CD4-positive, alpha-beta T cell treated with Interleukin-15 for 1 hour (primary cell): ENCODE measurements around the gene SH2D5.

Experiments used
- DNase-seq: peaks from one replicate; pipeline ENCODE4 v3.0.0-alpha.2; 2020

SH2D5 gene

DNA sequence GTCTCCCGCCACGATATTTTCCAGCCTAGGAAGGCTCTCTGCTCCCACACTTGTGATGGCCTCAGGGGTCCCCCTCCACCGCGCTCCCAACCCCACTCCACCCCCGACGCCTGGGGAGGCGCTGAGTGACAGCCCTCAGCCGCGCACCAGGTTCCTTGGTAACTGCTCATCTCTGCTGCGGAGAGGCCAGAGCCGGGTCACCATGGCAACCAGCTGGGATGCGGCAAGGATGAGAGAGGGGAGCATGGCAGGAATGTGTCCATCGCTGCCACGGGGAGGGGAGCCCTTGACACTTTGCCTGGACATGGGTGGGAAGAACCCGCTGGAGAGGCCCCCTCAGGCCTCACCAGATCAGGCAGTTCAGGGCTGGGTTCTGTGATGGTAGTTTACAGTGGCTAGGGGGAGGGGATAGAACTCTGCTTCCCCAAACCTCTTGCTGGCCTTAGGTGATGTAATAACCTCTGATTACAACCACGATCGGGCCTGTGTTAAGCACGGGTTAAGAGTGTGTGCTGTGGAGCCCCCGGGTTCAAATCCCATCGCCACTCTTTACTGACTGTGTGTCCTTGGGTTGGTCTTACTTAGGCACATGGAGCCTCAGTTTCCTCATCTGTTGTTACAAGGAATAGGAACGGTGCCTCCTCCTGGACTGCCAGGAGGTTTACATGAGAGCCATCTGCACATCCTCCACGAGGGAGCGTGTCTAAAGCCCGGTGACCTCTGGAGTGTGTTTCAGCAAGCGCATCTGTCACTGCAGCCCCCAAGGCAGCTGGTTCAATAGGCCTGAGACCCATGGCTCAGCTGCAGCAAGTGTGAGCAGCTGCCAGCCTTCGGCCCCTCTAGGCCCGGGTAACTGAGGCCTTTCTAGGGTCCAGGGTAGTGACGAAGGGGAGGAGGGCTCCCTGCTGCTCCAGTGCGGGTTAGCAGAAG lies 21.0 kb downstream of the SH2D5 start:
- DNase-seq, result no peak

DNA sequence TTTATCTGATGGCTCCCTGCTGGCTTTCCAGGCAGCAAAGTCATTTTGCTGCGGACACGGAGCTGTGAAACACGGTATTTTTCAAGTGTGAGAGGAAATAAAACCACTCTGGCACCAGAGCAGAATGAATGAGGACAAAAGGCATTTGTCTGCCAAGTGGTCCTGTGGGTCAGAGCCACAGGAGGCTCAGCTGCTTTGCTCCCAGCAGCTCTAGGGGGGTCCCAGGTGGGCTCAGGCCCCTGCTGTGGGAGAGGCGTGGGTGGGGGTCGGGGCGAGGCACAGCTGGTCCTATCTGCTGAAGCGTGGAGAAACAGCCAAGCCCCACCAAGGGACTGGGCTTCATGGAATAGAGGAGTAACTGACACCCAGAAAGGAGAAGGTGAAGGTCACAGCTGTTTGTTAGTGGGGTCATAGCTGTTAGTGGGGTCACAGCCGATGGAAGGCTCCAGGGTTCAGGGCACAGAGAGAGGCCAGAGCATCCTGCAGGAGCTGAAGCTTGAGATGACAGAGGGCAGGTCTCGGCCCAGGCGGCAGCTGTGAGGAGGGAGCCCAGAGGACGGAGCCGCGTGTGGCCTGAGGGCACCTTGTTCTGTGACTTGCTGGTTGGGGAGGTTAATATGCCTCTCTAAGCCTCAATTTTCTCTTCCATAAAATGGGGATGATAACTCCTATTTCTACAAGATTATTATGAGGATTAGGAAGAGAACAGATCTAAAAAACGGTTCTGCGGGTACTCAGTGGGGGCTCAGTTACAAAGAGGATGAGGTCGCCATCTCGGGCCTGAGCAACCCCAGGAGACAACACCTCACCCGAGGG lies 21.8 kb downstream of the SH2D5 start:
- DNase-seq, result no peak

DNA sequence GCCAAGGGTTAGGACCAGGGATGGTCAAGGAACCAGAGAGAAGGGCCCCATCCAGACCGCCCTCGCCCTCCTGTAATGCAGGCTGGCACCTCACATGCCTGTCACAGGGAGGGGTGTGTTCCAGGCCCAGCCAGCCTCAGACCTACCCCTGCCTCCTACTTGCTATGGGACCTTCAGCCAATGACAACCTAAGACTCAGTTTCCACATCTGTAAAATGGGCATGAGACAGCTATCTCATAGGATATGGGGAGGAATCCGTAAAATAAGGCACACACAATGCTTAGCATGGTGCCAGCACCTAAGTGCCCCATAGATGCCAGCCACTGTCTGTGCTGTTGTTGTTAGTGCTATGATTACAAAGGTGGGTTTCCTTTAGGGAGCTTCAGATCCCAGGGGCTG lies 22.6 kb downstream of the SH2D5 start:
- DNase-seq, result no peak

DNA sequence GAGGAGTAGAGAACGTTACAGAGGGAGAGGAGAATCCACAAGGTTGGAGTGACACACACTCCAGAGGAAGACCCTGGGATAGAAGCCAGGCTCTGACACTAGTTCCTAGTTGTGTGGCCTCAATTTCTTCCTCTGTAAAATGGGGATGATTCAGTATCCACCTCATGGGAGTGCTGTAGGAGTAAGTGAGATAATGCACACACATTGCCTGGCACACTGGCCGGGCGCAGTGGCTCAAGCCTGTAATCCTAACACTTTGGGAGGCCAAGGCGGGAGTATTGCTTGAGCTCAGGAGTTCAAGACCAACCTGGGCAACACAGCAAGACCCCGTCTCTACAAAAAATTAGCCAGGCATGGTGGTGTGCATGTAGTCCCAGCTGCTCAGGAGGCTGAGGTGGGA lies 23.6 kb downstream of the SH2D5 start:
- no peak for DNase-seq

DNA sequence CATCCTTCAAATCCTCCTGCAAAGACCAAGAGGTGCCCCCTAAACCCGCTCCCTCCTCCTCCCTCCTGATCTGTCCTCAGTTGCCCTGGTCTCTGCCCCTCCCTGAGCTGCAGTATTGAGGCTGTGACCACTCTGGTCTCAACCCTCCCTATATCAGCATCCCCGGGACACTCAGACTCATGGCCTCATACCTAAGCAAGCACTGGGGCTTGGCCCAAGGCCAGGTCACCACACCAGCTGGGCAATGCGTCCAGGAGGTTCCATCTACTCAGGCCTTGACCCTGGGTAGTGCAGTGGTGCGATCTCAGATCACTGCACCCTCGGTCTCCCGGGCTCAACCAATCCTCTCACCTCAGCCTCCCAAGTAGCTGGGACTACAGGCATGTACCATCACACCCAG lies 24.4 kb downstream of the SH2D5 start:
- DNase-seq, result no peak

DNA sequence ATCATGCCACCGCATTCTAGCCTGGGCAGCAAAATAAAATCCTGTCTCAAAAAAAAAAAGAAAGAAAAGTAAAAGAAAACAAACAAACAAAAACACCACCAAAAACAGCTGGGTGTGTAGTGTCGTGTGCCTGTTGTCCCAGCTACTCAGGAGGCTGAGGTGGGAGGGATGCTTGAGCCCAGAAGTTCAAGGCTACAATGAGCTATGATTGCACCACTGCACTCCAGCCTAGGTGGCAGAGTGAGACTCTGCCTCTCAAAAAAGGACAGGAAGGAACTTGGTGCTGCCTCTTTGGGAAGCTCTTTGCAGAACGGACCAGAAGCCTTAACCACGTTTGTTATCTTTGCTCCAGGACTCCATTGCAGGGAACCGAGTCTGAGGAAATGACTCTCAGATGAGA lies 25.7 kb downstream of the SH2D5 start:
- no peak for DNase-seq

DNA sequence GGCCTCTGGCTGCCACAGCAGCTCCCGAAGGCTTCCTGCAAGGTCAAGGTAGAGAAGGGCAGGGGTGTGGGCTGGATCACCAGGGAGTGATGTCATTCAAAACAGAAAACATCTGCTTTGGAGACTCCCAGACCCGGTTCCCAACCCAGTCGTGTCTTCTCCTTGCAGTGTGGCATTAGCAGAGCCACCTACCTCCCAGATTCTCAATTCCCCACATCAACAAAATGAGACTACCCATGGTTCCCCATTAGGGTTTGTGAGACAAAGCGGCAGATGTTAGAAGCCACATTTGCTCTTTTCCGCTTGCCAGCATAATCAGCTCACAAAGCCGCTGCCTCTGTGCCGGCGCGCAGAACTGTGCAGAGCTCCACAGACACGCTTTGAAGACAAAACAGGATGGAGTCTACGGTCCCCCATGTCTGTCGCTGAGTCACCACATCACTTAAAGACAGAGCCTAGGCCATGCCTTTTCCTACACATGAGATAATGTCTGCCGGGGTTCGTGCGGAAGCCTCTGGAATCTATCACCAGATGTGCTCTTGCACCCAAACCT lies 27.2 kb downstream of the SH2D5 start:
- no peak for DNase-seq

DNA sequence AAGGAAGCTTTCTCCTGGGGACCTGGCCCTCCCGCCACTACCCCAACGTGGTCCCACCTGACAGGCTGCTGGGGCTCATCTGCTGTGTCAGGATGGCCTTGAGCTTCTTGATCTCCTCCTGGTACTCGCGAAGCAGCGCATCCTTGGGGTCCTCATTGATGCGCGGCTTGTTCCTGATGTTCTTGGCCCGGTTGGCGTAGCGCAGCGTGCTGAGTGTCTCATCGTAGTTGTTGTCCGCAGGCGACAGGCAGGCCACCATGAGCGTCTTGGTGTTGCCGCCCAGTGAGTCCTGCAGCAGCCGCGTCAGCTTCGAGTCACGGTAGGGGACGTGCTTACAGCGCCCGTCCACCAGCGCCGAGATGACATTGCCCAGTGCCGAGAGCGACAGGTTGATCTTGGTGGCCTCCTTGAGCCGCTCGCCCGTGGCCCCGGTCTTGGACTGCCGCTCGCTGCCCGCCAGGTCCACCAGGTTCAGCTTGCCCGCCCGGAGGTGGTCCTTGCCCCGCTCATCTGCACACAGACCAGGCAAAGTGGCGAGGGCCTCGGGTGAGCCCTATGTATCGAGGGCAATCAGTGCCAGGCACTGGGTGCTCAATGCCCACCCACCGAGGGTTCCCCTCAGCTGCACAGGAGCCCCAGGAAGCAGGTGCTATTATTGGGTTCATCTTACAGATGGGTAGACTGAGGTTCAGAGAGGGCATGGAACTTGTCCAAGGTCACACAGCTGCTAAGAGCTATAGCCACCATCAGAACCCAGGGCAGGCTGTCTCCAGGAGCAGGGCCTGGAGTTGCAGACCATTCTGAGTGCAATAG lies 27.9 kb downstream of the SH2D5 start:
- DNase-seq, result no peak

DNA sequence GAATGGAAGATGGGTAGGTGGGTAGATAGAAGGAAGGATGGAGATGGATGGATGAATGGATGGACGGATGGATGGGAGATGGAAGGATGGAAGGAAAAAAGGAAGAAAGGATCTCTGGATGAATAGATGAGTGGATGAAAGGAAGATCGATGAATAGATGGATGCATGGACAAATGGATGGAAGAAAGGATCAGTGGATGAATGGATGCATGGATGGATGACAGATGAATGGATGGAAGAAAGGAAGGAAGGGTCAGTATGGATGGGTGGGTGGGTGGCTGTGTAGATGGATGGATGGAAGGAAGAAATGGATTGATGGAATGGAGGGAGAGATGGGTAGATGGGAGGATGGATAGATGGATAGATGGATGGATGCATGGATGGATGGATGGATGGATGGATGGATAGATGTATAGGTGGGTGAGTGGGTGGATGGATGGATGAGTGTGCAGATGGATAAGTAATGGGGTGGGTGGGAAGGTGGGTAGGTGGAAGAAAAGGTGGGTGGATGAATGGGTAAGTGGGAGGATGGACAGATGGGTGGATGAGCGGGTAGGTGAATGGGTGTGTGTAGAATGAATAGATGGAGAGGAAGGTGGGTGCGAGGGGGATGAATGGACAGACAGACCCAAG lies 29.3 kb downstream of the SH2D5 start:
- DNase-seq, result no peak

DNA sequence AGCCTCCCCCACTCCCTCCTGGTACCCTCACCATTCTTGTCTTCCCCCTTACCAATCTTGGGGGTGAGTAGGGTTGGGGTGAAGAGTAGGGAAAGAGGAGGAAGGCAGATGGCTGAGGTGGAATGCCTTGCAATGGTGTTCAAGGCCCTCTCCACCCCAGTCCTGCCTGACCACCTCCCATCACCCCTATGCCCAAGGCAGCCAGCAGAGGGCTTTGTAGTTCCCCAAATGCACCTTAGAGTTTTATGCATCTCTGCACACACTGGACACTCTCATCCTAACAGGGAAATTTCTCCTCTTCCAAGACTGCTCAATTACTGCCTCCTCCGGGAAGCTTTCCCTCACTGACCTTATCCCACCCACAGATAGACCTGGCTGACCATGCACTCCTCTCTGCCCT lies 30.1 kb downstream of the SH2D5 start:
- no peak for DNase-seq

DNA sequence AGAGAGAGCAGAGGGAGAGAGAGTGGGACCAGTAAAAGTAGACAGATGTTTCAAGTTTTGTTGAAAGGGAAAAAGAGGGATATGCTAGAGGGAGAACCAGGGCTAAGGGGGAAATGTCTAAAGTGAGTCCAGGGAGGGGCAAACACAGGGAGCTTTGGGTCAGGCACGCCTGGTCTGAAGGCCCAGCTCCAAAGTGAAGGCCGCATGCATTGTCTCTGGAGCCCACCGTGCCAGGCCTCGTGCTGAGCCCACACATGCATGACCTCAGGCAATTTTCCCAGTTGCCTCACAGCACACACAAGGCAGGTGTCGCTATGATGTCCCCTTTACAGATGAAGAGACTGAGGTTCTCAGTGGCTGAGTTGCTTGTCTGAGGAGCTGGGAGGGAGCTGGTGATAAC lies 30.7 kb downstream of the SH2D5 start:
- no peak for DNase-seq

DNA sequence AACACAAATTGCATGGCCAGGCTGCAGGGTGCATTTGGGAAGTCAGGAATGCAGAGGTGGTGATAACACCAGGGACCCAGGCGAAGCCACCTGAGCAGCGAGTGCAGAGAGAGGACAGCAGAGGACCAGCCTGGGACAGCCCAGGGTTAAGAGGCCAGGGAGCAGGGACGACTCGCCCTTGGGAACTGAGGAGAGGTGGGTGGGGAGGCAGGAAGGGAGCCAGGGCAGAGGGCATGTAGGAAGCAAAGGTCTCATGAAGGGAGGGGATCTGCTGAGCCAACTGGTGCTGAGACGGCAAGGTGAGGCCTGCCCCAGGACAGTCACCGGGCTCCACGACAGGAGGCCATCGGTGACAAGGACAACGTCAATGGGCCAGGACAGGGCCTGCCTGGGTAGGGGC lies 31.1 kb downstream of the SH2D5 start:
- no peak for DNase-seq

DNA sequence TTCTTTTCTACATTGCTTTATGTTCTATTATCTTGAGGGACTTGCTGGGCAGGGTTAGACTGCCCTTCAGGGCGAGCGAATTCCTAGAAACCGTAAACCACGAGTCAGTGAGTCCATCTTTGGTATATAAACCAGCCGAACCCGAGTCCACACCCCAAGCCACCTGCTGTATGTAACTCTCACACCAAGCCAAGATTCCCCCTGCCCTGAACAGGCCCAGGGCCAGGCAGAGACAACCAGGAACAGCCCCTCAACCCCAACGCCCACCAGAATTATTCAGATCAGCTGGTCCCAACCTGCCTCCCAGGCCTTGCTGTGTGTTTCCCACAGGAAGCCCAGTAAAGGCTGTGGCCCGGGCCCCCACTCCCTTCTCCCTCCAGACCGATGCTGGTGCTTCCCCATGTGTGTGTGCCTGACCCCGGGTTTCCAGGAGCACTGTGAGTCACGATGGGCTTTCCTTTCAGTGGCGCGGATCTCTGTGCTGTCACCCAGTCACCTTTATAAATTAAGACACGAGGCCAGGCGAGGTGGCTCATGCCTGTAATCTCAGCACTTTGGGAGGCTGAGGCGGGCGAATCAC lies 31.8 kb downstream of the SH2D5 start:
- DNase-seq, result no peak

DNA sequence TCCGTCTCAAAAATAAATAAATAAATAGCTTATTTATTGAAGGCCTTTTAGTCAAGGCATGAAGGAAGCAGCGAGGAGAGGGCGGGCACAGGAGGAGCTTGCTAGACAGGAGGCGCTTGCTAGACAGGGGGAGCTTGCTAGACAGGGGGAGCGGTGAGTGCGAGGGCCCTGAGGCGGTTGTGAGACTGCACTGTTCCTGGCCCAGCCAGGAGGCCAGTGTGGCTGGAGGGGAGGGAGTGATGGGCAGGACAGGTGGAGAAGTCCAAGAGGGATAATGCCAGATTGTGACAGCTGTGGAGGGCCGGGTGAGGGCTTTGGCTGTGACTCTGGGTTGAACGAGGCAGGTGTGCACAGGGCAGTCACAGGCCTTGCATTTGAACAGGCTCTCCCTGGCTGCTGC lies 32.9 kb downstream of the SH2D5 start:
- no peak for DNase-seq

DNA sequence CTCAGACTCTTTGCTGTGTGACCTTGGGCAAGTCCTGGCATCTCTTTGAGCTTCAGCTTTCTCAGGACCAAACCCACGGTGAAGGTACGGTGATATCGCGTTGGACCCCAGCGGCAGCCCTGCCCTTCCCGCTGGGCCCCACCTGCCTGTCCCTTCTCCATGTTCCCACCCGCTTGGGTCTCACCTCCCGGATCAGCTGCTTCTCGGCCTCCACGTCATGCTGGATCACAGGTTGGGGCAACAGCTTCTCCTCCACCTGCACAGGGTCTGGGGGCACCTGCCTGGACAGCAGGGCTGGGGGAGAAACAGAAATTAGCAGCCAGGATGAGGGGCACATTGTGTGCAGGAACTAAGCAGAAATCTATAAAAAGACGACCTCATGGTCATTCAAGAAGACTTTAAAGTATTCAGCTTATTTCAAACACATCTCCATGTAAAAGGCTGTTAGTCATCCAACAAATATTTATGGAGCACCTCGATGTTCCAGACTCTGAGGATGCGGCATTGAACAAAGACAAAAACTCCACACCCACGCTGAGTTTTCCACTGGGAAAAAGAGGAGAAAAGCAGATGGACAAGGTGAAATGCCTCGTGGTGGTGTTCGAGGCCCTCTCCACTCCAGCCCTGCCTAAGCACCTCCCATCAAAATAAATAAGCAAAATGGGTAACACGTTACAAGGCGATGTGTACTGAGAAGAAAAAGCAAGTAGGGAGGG lies 34.1 kb downstream of the SH2D5 start:
- no peak for DNase-seq

DNA sequence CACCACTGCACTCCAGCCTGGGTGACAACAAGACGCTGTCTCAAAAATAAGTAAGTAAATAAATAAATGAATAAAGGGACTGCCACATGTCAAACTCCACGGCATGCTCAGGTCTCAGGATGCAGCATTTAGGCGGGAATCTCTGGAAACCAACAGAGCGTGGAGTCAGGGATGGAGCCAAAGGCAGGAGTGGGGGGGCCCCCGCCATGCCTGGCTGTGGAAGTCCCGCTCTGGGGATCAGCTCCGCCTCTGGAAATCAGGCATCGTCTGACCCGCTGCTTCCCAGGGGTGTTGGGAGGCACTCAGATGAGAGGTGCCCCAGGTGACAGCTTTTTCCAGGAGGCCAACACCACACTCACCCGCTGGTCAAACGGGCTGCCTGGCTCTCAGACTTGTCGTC lies 34.9 kb downstream of the SH2D5 start:
- no peak for DNase-seq

DNA sequence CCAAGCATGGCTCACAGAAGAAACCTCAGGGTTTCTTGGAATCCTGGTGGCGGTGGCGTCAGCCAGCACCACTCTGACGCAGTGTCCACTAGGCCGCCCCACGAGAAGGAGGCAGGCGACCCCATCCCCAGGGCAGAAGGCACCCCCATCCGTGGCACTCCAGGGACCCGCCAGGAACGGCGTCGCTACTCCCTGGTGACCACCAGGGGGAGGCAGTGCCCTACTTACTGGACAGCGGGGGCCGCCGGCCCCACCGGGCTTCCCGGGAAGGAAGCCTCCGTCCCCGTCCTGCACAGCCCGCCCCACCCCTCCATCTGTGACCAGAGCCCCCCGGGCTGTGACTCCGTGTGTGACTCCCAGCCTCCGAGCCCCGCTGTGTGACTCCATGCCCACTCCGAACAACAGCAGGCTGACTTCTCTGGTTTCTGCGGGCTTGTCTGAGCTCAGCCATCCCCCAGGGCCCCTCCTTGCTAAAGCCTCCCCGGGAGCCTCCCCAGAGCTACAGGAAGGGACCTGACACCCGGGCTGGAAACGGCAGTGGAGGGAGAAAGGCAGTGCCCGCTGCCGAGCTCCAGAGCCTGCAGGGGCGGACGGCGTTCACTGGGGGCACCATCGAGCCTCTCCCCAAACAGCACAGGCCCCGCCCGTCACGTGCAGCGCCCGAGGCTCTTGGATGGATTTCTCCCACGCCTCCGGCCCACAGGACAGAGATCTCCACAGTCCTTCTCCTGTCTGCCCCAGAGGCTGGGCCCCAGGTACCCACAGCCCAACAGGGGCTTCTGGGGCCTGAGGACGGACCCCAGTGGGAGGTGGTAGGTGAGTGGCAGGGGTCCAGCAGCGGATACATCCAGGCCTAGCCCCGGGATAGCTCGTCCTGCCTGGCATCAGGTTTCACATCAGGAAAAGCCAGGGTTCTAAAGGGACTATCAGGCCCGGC lies 35.8 kb downstream of the SH2D5 start:
- DNase-seq, result peak; percentile 74

DNA sequence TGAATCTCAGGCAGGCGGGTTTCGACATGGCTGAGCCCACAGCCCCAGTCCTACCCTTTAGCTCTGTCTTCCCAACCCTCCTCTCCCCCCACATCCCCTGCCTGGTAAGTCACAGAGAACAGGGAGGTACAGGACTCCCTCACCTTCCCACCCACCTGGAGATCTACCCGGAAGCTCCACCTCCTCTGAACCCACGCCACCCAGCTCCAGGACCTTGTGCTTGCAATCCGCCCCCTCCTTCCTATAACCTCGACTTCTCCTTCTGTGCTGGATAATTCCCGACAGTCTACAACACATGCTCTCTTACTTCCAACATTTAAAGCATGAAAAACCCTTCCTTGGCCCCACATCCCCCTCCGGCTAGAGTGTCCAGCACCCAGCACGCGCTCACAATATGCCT lies 37.0 kb downstream of the SH2D5 start:
- DNase-seq, result no peak

DNA sequence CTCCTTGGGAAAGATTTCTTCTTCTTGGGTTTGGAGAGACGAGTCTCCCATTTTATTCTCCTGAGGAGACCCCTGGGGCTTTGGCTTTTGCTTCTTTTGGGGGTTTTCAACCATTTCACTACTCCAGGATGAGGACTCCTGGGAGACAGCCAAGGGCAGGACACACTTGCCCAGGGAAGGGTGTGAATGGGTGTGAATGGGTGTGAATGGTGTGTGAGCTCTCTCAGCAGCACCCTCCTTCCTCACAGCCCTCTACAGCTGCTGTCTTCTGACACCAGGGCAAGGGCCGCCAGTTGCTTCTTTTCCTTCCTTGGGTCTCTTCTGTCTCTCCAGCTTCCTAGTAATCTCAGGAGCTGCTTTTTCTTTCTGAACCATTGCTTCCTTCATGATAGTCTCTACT lies 38.9 kb downstream of the SH2D5 start:
- no peak for DNase-seq

DNA sequence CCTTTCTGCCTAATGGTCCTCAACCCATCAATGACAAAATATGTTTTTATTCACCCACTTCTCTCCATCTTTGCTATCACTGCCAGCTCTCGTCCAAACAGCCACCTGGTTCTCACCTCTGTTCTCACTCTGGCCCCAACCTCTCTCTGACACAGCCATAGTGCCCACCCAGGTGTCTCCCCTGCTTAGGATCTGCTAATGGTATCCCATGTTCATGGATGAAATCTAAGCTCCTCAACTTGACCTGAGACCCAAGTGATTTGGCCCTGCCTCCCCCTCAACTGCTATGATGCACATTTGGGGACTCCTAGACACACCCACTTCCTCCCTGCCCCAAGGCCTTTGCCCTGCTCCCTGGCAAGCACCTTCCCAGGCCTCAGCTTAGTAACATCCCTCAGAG lies 40.6 kb downstream of the SH2D5 start:
- DNase-seq, result no peak
